Mucosa of descending colon (tissue), 3 donors: Measurements from ENCODE around the gene CERS6. TPM values are rescaled to one million over a fixed set of nuclear protein-coding genes. Genes with fewer than 3 reads are reported as not detected.

Source experiments
- ATAC-seq: fragments of 200-7000 bp; cut with Tn5 transposase; one replicate; pipeline ENCODE4 v1.9.1; 2020; ENCODE audit warnings: mild to moderate bottlenecking, moderate library complexity
- DNase-seq, 3 donors: peaks; one replicate each; pipeline ENCODE4 v3.0.0-alpha.2; 2020
- H3K36me3 ChIP-seq: fragments of 200-600 bp; one replicate; pipeline ENCODE4 v1.8.0; 2021; ENCODE audit warnings: low read depth, mild to moderate bottlenecking
- H3K4me1 ChIP-seq: fragments of 200-600 bp; one replicate; pipeline ENCODE4 v1.8.0; 2021; ENCODE audit warnings: low read depth, mild to moderate bottlenecking
- H3K4me3 ChIP-seq: fragments of 200-600 bp; one replicate; pipeline ENCODE4 v1.8.0; 2021; ENCODE audit warnings: mild to moderate bottlenecking
- H3K9me3 ChIP-seq: fragments of 200-600 bp; one replicate; pipeline ENCODE4 v1.8.0; 2021; ENCODE audit warnings: mild to moderate bottlenecking
- intact Hi-C, 2 donors: fragments of 100-400 bp; cut with DNase I in 1 of 2; cut with micrococcal nuclease in 1 of 2; formaldehyde crosslinking; loops; one replicate each; pipeline versions ENCODE4 v1.11.0 to v1.11.1; 2022; cut with DNase I, micrococcal nuclease
- total RNA-seq, 3 donors: library from RNA; stranded (reverse); fragmentation: NEBNext Ultra II Directional in 2 of 3; extraction: Animal tissue kit (Norgen Biotek cat#: 25700) in 2 of 3; gene quantifications; one replicate each; pipeline versions ENCODE4 v1.2.1 to v1.2.4, GENCODE V29; 2021 to 2023
- TF ChIP-seq, protein P1 (sequence below): fragments of 200-600 bp; IDR thresholded peaks from one replicate; pipeline ENCODE4 v1.8.0; 2022; ENCODE audit warnings: antibody characterized with exemption, mild to moderate bottlenecking
- donor health status: DM: no; HTN: no; CAD: no; lungs with moderate emphysema.
- donor health status: DM: no; HTN: no; CAD: no.
- donor health status: DM: no; HTN: yes; CAD: no.

The CERS6 gene
- total RNA-seq, 3 donors from 2014 or later, result 27.4 to 67.2 (median 65.0) TPM

DNA sequence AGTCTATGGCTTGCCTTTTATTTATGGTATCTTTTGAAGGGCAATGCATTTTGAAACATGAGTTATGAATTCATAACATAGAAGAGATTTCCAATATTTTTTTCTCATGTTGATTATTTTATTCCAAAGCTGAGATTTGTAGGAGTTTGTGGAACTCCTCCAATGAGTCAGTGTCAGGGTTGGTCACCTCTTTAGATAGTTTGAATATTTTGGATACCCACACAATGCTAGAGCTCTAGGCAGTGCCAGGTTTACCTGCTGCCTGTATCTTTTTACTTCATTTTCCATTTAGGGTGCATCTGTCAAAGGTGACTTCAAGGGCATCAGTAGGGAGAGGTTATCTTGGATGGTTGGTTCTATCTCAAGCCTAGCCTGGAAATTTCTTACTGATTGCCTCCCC is 152.7 kb downstream of the CERS6 start:
- intact Hi-C loops, result no loop called here
- H3K36me3 ChIP-seq, result no peaks in the 10 kb centered on the region
- peaks cover 16% of the 10 kb centered on the region for H3K4me1 ChIP-seq
- TF ChIP-seq, protein P1, sequence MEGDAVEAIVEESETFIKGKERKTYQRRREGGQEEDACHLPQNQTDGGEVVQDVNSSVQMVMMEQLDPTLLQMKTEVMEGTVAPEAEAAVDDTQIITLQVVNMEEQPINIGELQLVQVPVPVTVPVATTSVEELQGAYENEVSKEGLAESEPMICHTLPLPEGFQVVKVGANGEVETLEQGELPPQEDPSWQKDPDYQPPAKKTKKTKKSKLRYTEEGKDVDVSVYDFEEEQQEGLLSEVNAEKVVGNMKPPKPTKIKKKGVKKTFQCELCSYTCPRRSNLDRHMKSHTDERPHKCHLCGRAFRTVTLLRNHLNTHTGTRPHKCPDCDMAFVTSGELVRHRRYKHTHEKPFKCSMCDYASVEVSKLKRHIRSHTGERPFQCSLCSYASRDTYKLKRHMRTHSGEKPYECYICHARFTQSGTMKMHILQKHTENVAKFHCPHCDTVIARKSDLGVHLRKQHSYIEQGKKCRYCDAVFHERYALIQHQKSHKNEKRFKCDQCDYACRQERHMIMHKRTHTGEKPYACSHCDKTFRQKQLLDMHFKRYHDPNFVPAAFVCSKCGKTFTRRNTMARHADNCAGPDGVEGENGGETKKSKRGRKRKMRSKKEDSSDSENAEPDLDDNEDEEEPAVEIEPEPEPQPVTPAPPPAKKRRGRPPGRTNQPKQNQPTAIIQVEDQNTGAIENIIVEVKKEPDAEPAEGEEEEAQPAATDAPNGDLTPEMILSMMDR, result no peak
- no peak overlapping the region for H3K4me3 ChIP-seq
- DNase-seq, result no peak
- no peak for ATAC-seq
- peaks cover 14% of the 10 kb centered on the region for H3K9me3 ChIP-seq

DNA sequence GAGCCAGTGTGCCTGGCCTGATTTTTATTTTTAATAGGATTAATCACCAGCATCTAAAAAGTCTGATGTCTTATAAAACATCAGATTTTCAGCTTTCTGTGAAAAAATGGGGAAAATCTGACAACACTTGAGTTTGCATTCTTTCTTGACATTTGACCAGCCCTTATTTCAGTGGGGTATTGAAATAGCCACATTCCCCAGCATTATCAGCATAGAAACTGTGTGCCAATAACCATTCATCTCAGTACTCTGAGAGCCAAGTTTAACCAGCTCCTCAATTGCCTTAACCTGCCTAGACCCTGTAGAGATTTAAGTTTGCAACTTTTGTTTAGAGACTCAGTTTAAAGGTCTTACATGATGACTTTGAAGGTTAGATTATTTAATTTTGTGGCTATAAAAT is 155.0 kb downstream of the CERS6 start:
- H3K9me3 ChIP-seq, result no peaks in the 10 kb centered on the region
- ATAC-seq, result no peak
- DNase-seq, result no peak
- intact Hi-C loops, result no loop called here
- no peak overlapping the region for H3K4me3 ChIP-seq
- no peaks in the 10 kb centered on the region for H3K36me3 ChIP-seq
- H3K4me1 ChIP-seq, result peaks cover 16% of the 10 kb centered on the region
- TF ChIP-seq, protein P1, result no peak

DNA sequence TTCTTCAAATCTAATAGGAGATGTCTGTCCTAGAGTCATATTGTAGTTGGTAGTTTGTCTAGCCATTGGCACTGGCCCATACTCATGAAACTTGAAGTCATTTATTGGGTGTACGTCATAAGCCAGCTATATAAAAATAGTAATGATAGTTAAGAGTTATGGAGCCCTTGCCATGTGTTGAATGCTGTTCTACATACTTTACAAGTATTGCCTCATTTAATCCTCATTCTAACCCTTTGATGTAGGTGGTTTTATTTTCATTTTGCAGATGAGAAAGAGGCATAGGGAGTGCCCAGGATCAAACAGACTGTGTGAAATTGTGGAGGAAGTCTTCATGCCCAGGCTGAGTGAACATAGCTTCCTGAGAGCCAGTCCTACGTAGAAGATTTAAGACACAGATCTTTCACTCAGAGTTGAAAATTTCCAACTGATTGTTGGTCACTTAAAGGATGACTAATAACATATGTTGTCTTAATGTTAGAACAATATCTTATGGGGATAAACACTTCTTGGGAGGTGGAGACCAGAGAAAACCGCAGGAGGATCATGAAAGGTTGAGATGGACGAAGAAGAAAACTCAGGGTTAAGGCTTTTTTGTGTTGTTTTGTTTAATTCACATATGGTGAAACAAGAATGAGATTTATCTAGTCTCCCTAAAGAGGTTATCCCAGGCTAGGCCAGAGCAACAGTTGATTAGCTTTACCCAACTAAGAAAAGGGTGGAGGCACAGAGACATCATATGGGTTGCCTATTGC is 156.0 kb downstream of the CERS6 start:
- H3K36me3 ChIP-seq, result no peaks in the 10 kb centered on the region
- intact Hi-C loops, result no loop called here
- TF ChIP-seq, protein P1, result no peak
- DNase-seq (peak in 1 of 3 donors; percentile 32), ATAC-seq (peak; percentile 95)
- peaks cover 16% of the 10 kb centered on the region for H3K4me1 ChIP-seq
- no peak overlapping the region for H3K4me3 ChIP-seq
- H3K9me3 ChIP-seq, result no peaks in the 10 kb centered on the region

DNA sequence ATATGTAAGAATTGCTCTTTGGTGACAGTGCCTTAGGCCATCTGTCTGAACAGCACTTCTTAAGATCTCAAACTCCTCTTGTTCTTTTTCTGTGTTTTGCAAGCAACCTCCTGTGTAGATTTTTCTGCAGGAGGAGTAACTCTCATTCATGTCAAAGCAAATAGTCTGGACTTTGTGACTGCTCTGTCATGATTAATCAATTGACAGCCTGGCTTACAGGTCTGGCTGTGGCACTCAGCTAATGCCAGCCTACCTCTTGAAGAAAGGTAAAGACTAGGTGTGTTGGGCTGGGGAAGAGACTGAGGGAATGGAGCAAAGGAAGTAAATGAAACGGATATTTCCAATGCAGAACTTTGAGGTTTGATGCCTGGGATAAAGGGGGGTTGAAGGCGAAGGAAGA is 156.6 kb downstream of the CERS6 start:
- intact Hi-C loops, result no loop called here
- TF ChIP-seq, protein P1, result no peak
- DNase-seq, result no peak
- H3K4me1 ChIP-seq, result peaks cover 16% of the 10 kb centered on the region
- no peaks in the 10 kb centered on the region for H3K36me3 ChIP-seq
- ATAC-seq, result no peak
- H3K9me3 ChIP-seq, result no peaks in the 10 kb centered on the region
- H3K4me3 ChIP-seq, result no peak overlapping the region

GRCh38 chr2:168613551-168613950 is 157.5 kb downstream of the CERS6 start:
- Histone ChIP-seq H3K4me3 (no peak overlapping the region), H3K4me1 (peaks cover 16% of the 10 kb centered on the region), H3K36me3 (no peaks in the 10 kb centered on the region), H3K9me3 (no peaks in the 10 kb centered on the region)
- DNase-seq, result no peak
- intact Hi-C loops, result no loop called here
- ATAC-seq, result peak; percentile 11
- TF ChIP-seq, protein P1, result no peak
